Stimulated activated CD4-positive, alpha-beta T cell treated with anti-CD3 and anti-CD28 coated beads, Interleukin-1b, Interleukin-23, amount 100 ng/mL, for 48 hours (primary cell): ENCODE measurements around the gene DXO.
"Not testable (repeated sequence)": the region's sequence is repeated elsewhere in the genome, so short reads cannot be mapped to it uniquely, and the experiment has no call there.

ENCODE experiments used
- DNase-seq: peaks from one replicate; pipeline ENCODE4 v3.0.0-alpha.2; 2020

DXO gene

GRCh38 chr6:31971993-31972708 is at the start of gene DXO:
Gene DXO (minus strand): TSS chr6:31972138. CDS start chr6:31971675, 463 bp downstream.
- peak; percentile 99 for DNase-seq

- not testable (repeated sequence) for DNase-seq
Observed at GRCh38 chr6:32014547-32014946, 42.6 kb upstream of the DXO start, which contains the start of gene C4B. Gene C4B (plus strand): TSS chr6:32014795. CDS start chr6:32014846, 51 bp downstream.

DNA sequence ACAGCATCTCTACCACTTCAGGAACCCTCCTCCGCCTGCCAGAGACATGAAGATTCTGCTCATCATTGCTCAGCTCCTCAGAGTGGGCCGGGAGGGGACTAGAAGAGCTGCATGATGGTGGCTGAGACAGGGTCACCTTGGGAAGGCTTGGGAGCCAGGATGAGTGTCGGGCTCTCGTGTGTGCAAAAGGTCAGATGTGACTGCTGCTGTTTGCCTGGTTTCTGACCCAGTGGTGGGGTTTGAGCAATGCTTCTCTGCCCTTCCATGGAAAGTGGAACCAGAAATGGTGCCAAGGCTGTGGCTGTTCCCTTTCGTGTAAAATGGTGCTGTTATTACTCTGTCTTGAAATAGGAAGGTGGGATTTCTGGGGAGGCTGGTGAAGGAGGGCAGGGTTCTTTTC is 41.8 kb upstream of the DXO start:
- DNase-seq: not testable (repeated sequence)

GRCh38 chr6:32012941-32013617 is 41.1 kb upstream of the DXO start:
- DNase-seq: not testable (repeated sequence)

GRCh38 chr6:32010856-32011530 is 39.1 kb upstream of the DXO start:
- not testable (repeated sequence) for DNase-seq

DNA sequence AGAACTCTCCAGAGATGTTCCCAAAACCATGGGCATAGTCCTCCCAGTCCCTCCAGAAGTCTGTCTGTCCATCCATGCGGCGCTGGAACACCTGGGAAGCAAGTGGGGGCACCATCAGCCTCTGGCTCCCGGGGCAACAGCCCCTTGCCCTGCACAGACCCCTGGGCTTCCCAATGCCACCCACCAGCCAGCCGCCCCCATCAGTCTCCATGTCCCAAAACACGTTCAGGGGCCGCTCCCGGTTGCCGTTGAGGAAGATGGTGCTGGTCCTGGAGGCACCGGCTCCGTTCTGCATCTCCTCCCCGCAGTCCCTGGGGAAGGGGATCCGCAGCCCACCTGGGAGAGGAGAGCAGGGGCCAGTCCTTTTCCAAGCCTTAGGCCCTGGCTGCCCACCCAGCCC is 37.6 kb upstream of the DXO start:
- DNase-seq: not testable (repeated sequence)

DNA sequence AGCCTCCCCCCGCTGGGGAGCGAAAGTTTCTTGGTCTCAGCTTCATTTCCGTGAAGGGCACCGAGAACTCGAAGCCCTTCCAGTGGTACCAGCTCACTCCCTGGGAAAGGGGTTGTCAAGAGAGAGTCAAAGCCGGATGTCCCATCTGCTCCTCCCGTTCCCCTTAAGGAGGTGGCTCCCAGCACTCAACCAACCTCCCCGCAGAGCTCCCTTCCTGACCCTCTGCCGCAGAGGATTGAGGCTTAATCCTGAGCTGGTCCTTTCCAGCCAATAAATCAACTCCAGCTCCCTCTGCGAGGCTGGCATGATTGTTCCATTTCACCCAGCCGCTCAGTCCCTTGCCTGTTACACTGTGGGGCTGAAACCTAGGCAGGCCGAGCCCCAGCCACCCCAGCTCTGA is 36.7 kb upstream of the DXO start:
- DNase-seq: not testable (repeated sequence)

DNA sequence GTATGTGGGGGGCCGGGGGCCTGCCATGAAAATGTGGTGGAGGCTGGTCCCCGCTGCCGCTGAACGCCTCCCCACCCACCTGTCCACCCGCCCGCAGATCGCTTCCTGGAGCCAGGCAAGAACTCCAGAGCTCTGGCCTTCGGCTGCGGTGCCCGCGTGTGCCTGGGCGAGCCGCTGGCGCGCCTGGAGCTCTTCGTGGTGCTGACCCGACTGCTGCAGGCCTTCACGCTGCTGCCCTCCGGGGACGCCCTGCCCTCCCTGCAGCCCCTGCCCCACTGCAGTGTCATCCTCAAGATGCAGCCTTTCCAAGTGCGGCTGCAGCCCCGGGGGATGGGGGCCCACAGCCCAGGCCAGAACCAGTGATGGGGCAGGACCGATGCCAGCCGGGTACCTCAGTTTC is 36.1 kb upstream of the DXO start:
- DNase-seq: not testable (repeated sequence)

- not testable (repeated sequence) for DNase-seq
Observed at GRCh38 chr6:32007086-32007485, 35.1 kb upstream of the DXO start.

DNA sequence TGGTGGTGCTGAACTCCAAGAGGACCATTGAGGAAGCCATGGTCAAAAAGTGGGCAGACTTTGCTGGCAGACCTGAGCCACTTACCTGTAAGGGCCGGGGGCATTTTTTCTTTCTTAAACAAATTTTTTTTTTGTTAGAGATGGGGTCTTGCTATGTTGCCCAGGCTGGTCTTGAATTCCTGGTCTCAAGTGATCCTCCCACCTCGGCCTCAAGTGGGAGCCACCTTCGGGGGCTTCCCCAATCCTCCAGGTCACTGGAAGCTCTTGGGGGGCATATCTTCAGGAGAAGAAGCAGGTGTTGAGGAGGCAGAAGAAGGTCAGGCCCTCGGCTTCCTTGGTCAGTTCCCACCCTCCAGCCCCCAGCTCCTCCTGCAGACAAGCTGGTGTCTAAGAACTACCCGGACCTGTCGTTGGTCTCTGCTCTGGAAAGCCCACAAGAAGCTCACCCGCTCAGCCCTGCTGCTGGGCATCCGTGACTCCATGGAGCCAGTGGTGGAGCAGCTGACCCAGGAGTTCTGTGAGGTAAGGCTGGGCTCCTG is 34.1 kb upstream of the DXO start:
- DNase-seq: not testable (repeated sequence)

DNA sequence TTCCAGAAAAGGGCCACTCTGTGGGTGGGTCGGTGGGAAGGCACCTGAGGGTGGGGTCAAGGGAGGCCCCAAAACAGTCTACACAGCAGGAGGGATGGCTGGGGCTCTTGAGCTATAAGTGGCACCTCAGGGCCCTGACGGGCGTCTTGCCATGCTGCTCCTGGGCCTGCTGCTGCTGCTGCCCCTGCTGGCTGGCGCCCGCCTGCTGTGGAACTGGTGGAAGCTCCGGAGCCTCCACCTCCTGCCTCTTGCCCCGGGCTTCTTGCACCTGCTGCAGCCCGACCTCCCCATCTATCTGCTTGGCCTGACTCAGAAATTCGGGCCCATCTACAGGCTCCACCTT is 33.6 kb upstream of the DXO start:
- DNase-seq: not testable (repeated sequence)

DNA sequence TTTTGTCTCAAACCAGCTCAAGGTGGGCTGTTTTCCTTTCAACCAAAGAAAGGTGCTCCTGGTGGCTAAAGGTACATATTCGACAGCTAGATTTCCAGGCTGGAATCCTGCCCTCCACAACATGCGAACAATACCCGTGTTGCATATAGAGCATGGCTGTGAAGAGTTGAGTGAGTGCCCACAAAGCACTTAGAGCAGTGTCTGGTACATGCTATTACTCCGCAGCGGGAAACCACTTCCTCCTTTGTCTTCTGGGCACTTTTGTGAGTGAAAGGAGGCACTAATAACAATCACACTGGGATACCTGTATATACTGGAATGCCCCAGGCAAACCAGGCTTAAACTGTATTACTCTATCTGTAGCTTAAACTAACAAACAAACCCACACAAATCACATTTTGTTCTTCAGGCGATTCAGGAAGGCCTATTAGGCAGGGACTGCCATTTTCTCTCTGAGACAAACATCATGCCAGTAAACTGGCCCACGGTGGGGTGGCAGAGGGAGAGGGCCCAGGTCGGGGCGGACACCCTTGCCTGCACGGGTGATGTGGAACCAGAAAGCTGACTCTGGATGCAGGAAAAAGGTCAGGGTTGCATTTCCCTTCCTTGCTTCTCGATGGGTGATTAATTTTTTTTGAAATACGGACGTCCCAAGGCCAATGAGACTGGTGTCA is 33.1 kb upstream of the DXO start:
- not testable (repeated sequence) for DNase-seq

DNA sequence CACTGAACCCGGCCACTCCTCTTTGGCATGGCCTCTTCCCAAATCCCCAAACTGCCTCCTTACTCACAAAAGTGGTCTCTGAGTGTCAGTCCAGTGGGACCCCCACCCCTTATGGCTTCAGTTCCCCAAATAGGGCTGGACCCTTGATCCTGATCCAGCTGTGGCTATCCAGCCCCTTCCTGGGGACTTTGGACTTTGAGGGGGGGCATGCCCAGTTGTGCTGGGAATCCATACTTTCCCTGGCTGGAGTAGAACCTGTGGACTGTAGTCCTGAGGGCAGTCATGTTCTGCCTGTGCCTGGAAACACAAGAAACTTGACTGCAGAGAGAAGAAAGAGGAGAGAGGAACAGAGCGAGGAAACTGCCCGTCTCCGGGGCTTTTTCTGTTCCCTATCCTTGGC is 32.5 kb upstream of the DXO start:
- not testable (repeated sequence) for DNase-seq

- not testable (repeated sequence) for DNase-seq
Observed at GRCh38 chr6:32003301-32003700, 31.4 kb upstream of the DXO start.

DNA sequence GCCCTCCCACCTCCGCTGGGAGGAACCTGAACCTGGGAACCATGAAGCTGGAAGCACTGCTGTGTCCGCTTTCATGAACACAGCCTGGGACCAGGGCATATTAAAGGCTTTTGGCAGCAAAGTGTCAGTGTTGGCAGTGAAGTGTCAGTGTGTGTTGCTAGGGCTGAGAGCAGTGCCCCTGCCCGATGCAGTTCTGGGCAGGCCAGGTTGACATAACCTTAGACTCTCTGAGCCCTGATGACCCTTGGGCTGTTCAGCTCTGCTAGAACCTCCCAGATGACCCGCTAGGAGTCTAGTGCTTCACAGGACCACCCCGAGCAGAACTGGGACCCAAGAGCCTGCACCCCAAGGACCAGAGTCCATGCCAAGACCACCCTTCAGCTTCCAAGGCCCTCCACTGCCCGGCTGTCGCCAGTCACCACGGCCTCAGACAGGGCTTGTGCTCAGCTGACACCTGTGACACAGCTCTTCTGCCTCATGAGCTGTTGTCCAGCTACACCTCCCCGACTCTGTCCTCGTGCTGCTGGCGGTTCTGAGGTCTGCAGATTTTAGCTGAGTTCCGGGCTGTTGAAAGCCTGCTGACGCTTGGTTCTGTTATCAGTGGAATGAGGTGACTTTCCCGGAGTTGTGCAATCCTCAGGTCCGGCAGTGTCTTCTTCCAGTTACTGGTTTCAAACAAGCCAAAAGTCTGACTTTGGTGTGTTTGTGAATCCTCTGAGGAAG is 30.8 kb upstream of the DXO start:
- not testable (repeated sequence) for DNase-seq

- DNase-seq: not testable (repeated sequence)
Observed at GRCh38 chr6:31996385-31996784, 24.4 kb upstream of the DXO start.

DNA sequence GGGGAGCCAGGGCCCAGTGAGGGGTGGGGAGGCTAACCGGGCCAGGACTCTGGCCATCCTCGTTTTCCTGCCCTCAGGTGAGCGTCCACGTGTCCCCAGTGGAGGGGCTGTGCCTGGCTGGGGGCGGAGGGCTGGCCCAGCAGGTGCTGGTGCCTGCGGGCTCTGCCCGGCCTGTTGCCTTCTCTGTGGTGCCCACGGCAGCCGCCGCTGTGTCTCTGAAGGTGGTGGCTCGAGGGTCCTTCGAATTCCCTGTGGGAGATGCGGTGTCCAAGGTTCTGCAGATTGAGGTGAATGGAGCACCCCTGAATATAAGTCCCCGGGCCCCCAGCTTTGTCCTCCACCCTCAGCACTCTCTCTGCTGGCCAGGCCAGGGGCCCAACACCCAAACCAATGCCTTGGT is 22.5 kb upstream of the DXO start:
- DNase-seq: not testable (repeated sequence)

GRCh38 chr6:31989363-31989762 is 17.4 kb upstream of the DXO start:
- DNase-seq: not testable (repeated sequence)

DNA sequence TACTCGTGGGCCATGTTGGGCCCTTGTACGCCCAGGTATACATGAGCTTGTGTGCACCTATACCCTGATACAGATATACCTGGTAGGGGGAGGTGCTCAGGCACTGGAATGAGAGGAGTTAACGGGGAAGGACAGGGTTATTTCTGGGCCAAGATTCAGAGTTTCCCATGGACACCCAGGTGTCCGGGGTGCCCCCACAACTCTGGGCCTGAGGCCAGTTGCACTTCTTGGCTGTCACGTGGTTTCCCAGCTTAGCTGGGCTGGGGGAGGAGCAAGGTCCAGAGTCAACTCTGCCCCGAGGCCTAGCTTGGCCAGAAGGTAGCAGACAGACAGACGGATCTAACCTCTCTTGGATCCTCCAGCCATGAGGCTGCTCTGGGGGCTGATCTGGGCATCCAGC is 9.8 kb upstream of the DXO start, which contains the start of gene C4A:
C4A (plus strand) TSS at position 314 of the 400 bp plus-strand sequence; CDS start at position 365, 51 bp downstream.
- not testable (repeated sequence) for DNase-seq

- DNase-seq: not testable (repeated sequence)
Observed at GRCh38 chr6:31980998-31981397, 9.1 kb upstream of the DXO start.

GRCh38 chr6:31980195-31980876 is 8.4 kb upstream of the DXO start:
- not testable (repeated sequence) for DNase-seq
